Astrocyte (in vitro differentiated cells and primary cell): ENCODE results near the gene GHRL. TPM values are rescaled to one million over a fixed set of nuclear protein-coding genes. Genes with fewer than 3 reads are reported as not detected.

Experiments used
- DNase-seq: peaks from one replicate; pipeline ENCODE4 v3.0.0-alpha.2; 2010; ENCODE audit warnings: low read depth
- FAIRE-seq: peaks from 2 replicates; lab custom pipeline; 2011; peaks lifted over from hg19 to GRCh38; lab: Jason Lieb, UNC
- H2AFZ ChIP-seq: 2 replicates; pipeline ENCODE4 v1.6.0; 2012; ENCODE audit warnings: low read depth, low read length, inconsistent platforms
- H3K27ac ChIP-seq: 2 replicates; pipeline ENCODE4 v1.5.1; 2011; ENCODE audit warnings: low read depth, low read length, inconsistent platforms
- H3K27me3 ChIP-seq: 2 replicates; pipeline ENCODE4 v1.6.0; 2011; ENCODE audit warnings: low read length, inconsistent platforms; ENCODE audit not compliant: insufficient read depth
- H3K36me3 ChIP-seq: 2 replicates; pipeline ENCODE4 v1.5.1; 2011; ENCODE audit warnings: low read length, inconsistent platforms; ENCODE audit not compliant: insufficient read depth
- H3K4me1 ChIP-seq: 2 replicates; pipeline ENCODE4 v1.5.1; 2011; ENCODE audit warnings: low read length, inconsistent platforms; ENCODE audit not compliant: insufficient read depth
- H3K4me2 ChIP-seq: 2 replicates; pipeline ENCODE4 v1.6.0; 2012; ENCODE audit warnings: low read length, inconsistent platforms
- H3K4me3 ChIP-seq: 2 replicates; pipeline ENCODE4 v1.5.1; 2011; ENCODE audit warnings: low read depth, mild to moderate bottlenecking, low read length, inconsistent platforms; ENCODE audit not compliant: insufficient read depth
- H3K79me2 ChIP-seq: 2 replicates; pipeline ENCODE4 v1.6.0; 2012; ENCODE audit warnings: mild to moderate bottlenecking, low read length, inconsistent platforms; ENCODE audit not compliant: insufficient read depth
- H3K9ac ChIP-seq: 2 replicates; pipeline ENCODE4 v1.6.0; 2012; ENCODE audit warnings: mild to moderate bottlenecking, low read length, inconsistent platforms
- H3K9me3 ChIP-seq: 2 replicates; pipeline ENCODE4 v1.5.1; 2012; ENCODE audit warnings: low read depth, mild to moderate bottlenecking, low read length, inconsistent platforms; ENCODE audit not compliant: insufficient read depth
- H4K20me1 ChIP-seq: 2 replicates; pipeline ENCODE4 v1.6.0; 2012; ENCODE audit warnings: low read length, inconsistent platforms; ENCODE audit not compliant: insufficient read depth
- H3K27ac Mint-ChIP-seq: one replicate; pipeline ENCODE4 v1.8.0; 2021; ENCODE audit warnings: mild to moderate bottlenecking, mixed read lengths; ENCODE audit not compliant: unreplicated experiment
- H3K27me3 Mint-ChIP-seq: one replicate; pipeline ENCODE4 v1.8.0; 2021; ENCODE audit warnings: low read depth, mixed read lengths; ENCODE audit not compliant: unreplicated experiment
- H3K36me3 Mint-ChIP-seq: one replicate; pipeline ENCODE4 v1.8.0; 2021; ENCODE audit warnings: low read depth, mixed read lengths; ENCODE audit not compliant: unreplicated experiment
- H3K4me1 Mint-ChIP-seq: one replicate; pipeline ENCODE4 v1.8.0; 2021; ENCODE audit warnings: low read depth, mixed read lengths; ENCODE audit not compliant: unreplicated experiment
- H3K4me3 Mint-ChIP-seq: one replicate; pipeline ENCODE4 v1.8.0; 2021; ENCODE audit warnings: mild to moderate bottlenecking, moderate library complexity, mixed read lengths; ENCODE audit not compliant: unreplicated experiment
- H3K9me3 Mint-ChIP-seq: one replicate; pipeline ENCODE4 v1.8.0; 2021; ENCODE audit warnings: mild to moderate bottlenecking, mixed read lengths; ENCODE audit not compliant: unreplicated experiment
- CTCF ChIP-seq: IDR thresholded peaks from 2 replicates; pipeline ENCODE4 v1.5.1; 2011; ENCODE audit warnings: low read depth, mild to moderate bottlenecking, inconsistent platforms, low read length, moderate library complexity; ENCODE audit not compliant: insufficient read depth
- EZH2 ChIP-seq: IDR thresholded peaks from 2 replicates; pipeline ENCODE4 v1.6.1; 2012; ENCODE audit warnings: mild to moderate bottlenecking, low read length, inconsistent platforms; ENCODE audit not compliant: insufficient read depth
- total RNA-seq: library from RNA; stranded (reverse); gene quantifications from 2 replicates; pipeline ENCODE4 v1.2.1, GENCODE V29; 2021

The GHRL gene
- total RNA-seq, 1 donor from 2014 or later = not detected

- Histone ChIP-seq H2AFZ (no peak overlapping the region), H3K4me3 (no peak overlapping the region), H3K36me3 (peaks cover 85% of the 10 kb centered on the region), H3K4me2 (no peak overlapping the region), H3K79me2 (peaks cover 73% of the 10 kb centered on the region), H3K27me3 (no peaks in the 10 kb centered on the region), H3K9ac (no peak overlapping the region), H4K20me1 (peaks cover 89% of the 10 kb centered on the region), H3K4me1 (peaks cover 5% of the 10 kb centered on the region), H3K9me3 (no peaks in the 10 kb centered on the region), H3K27ac (no peak overlapping the region)
- peaks cover 23% of the 10 kb centered on the region for H3K4me1 Mint-ChIP-seq
- H3K9me3 Mint-ChIP-seq = no peaks in the 10 kb centered on the region
- no peak overlapping the region for H3K27ac Mint-ChIP-seq
- H3K36me3 Mint-ChIP-seq = peaks cover 34% of the 10 kb centered on the region
- FAIRE-seq (no peak), DNase-seq (no peak)
- peak overlapping the region; percentile 6 for H3K4me3 Mint-ChIP-seq
- TF ChIP-seq EZH2 (no peak), CTCF (no peak)
- H3K27me3 Mint-ChIP-seq = no peaks in the 10 kb centered on the region
Observed at GRCh38 chr3:10312861-10313260, 20.1 kb upstream of the GHRL start.

GRCh38 chr3:10312391-10312790 lies 19.6 kb upstream of the GHRL start:
- FAIRE-seq (no peak), DNase-seq (no peak)
- Histone ChIP-seq H4K20me1 (peaks cover 89% of the 10 kb centered on the region), H3K36me3 (peaks cover 85% of the 10 kb centered on the region), H3K9ac (no peak overlapping the region), H3K27ac (no peak overlapping the region), H3K79me2 (peaks cover 68% of the 10 kb centered on the region), H3K4me2 (no peak overlapping the region), H3K9me3 (no peaks in the 10 kb centered on the region), H3K4me3 (no peak overlapping the region), H3K4me1 (peaks cover 5% of the 10 kb centered on the region), H3K27me3 (no peaks in the 10 kb centered on the region), H2AFZ (no peak overlapping the region)
- Mint-ChIP-seq H3K4me1 (peaks cover 18% of the 10 kb centered on the region), H3K9me3 (no peaks in the 10 kb centered on the region), H3K36me3 (peaks cover 30% of the 10 kb centered on the region), H3K27me3 (no peaks in the 10 kb centered on the region), H3K27ac (no peak overlapping the region), H3K4me3 (no peak overlapping the region)
- TF ChIP-seq EZH2 (no peak), CTCF (no peak)

GRCh38 chr3:10311710-10312109 lies 19.0 kb upstream of the GHRL start:
- Histone ChIP-seq H3K27me3 (no peaks in the 10 kb centered on the region), H3K27ac (no peak overlapping the region), H2AFZ (no peak overlapping the region), H4K20me1 (peaks cover 86% of the 10 kb centered on the region), H3K4me3 (no peak overlapping the region), H3K4me2 (no peak overlapping the region), H3K9ac (no peak overlapping the region), H3K36me3 (peaks cover 81% of the 10 kb centered on the region), H3K4me1 (peaks cover 5% of the 10 kb centered on the region), H3K79me2 (peaks cover 61% of the 10 kb centered on the region), H3K9me3 (no peaks in the 10 kb centered on the region)
- Mint-ChIP-seq H3K27ac (no peak overlapping the region), H3K27me3 (no peaks in the 10 kb centered on the region), H3K36me3 (peaks cover 25% of the 10 kb centered on the region), H3K4me1 (peaks cover 16% of the 10 kb centered on the region), H3K4me3 (no peak overlapping the region), H3K9me3 (no peaks in the 10 kb centered on the region)
- DNase-seq (no peak), FAIRE-seq (no peak)
- no peak for TF ChIP-seq EZH2
- TF ChIP-seq CTCF = no peak
